Endothelial cell of coronary artery (primary cell): ENCODE results near the gene DDX42. TPM values are rescaled to one million over a fixed set of nuclear protein-coding genes. Genes with fewer than 3 reads are reported as not detected.

Experiments used
- total RNA-seq: library from RNA; depleted of rRNA; stranded (reverse); fragments of >200 nt; gene quantifications from 2 replicates; pipeline ENCODE4 v1.2.3, GENCODE V29; 2014

Gene DDX42
- total RNA-seq: 65.1 and 80.6 TPM in 2 replicates

DNA sequence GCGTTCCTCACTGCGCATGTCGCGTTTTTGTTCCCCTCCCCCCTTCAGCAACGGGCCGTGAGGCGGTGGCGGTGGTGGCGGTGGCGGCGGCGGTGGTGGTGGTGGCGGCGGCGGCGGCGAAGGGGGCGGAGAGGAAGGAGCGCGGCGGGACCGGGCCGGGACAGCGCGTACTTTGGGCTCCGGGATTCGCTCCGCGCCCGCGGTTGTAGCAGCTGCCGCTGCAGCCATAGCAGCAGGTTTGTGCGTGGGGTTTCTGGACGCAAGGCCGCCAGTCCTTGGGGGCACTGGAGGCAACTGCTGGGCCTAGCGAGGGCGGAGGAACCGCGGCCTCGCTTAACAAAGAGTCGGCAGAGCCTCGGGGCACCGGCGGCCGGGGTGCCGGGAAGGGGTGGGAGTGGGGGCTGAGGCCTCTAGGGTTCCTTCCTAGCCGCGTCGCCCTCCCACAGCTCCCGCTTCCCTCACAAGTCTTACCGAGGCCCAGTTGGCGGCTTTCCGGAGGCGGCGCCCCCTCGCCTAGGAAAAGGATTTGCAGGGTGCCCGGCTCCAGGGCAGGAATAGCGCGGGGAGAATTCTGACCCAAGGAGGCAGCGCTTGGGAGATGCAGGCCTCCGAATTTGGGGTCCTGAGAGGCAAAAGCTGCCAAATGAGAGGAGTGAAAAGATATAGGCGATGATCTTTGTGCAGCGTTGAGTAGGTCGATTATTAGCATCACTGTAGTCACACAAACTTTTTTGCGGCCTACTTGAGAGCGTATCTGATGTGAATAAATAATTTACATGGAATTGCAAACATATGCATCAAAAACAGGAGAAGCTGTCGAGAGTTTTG, at the start of gene DDX42:
TSS of gene DDX42 (plus strand) at position 30 of the 828 bp plus-strand sequence. CDS start 12,880 bp downstream, outside the sequence.

GRCh38 chr17:63741408-63742173, 32.4 kb upstream of the DDX42 start, which contains the start of gene STRADA:
Gene STRADA (minus strand): TSS chr17:63741799. CDS start chr17:63728369, 13,430 bp downstream.

DNA sequence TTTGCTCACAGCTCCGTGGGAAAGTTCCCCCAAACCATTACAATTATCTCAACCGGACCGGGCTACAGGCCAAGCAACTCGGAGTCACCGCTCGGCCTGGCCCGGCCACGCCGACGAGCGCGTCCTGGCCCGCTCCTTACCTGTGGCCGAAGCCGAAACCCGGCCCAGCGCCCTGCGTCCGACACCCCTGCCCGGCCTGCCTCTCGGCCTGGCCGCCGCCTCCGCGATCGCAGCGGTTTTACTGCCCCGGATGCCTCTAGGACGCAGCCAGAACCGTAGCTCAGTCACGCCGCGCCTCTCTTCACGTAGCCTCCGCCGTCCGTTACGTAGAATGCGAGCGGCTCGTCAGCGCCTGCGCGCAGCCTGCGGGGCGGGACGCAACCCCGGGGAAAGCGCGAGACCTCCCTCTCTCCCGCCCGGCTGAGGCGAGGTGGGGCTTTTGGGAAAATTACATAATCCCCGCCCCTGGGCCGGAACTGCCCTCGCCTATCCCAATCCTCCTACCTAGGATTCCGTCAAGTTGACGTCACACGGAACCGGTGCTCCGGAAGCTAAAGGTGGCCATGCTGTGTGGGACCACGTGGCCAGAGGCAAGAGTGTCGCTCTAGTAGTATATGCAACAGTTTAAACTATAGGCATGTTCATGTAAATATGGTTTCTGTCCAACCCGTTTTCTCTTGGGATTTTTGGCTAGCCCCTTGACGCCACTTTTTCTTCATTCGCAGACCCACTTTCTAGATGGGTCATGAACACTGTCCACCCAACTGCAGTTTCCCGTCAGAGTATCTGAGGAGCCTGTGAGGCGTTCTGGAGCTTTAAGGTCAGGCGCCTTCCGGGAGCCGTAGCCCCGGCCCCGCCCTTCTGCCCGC, 464 bp upstream of the DDX42 start, which contains the start of gene CCDC47:
TSS of gene CCDC47 (minus strand) at position 326 of the 869 bp plus-strand sequence. CDS start 7,422 bp downstream, outside the sequence.

GRCh38 chr17:63827002-63827800, 53.2 kb downstream of the DDX42 start, which contains the start of the genes FTSJ3 and PSMC5:
Gene FTSJ3 (minus strand): TSS chr17:63827663. CDS start chr17:63826902, 761 bp downstream.
Gene PSMC5 (plus strand): TSS chr17:63827431. CDS start chr17:63827491, 60 bp downstream.

DNA sequence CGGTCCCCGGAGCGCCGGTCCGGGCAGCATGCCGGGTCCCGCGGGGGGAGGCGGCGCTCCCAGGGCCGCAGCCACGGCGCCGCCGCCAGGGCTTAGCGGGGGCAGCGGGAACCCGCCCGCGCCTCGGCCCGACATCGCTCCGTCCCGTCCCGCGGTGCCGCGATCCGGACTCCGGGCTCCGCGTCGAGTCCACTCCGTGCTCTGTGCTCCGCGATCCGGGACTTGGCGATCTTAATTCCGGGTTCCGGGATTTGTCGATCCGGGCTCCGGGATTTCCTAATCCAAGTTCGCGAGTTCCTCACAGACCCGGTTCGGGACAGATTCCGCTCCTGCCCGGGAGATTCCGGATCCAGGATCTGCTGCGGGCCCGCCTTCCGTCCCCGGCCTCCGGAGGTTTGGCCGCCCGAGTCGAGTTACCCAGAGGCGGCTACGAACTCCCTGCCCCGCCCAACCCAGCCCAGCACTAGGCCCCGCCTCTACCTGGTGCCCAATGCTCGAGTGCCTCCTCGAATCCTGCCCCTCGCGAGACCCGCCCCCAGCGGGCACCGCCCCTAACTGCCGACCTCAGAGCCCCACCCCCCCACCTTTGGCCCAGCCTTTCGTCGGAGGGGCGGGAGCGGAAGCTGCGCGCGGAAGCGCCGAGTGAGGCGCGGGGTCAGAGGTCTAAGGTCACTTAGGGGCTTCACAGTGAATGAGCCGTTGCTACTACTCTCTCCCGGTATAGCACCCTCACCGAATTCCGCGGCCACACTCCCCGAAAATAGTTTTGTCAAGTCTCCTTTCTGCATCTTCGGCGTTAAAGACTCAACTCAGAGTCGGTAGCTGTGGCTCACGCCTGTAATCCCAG, 68.8 kb downstream of the DDX42 start, which contains the start of gene SMARCD2:
TSS of gene SMARCD2 (minus strand) at position 146 of the 847 bp plus-strand sequence. CDS start at position 135, 11 bp downstream.

Other genes with a start within 250 kb of the DDX42 start
- 19.0 and 21.5 TPM in 2 replicates for gene DCAF7, start 223.7 kb upstream of the DDX42 start, total RNA-seq
- 16.4 and 18.2 TPM in 2 replicates for gene TACO1, start 173.3 kb upstream of the DDX42 start, total RNA-seq
- gene MAP3K3, start 151.8 kb upstream of the DDX42 start, total RNA-seq: 78.2 and 83.7 TPM in 2 replicates
- gene LIMD2, start 74.0 kb upstream of the DDX42 start, total RNA-seq: 13.8 and 24.0 TPM in 2 replicates
- 17.2 and 22.3 TPM in 2 replicates for gene STRADA, start 32.4 kb upstream of the DDX42 start, total RNA-seq
- 87.7 and 117 TPM in 2 replicates for gene CCDC47, start 573 bp upstream of the DDX42 start, total RNA-seq
- gene PSMC5, start 53.3 kb downstream of the DDX42 start, total RNA-seq: 92.1 and 129 TPM in 2 replicates
- 57.2 and 84.5 TPM in 2 replicates for gene FTSJ3, start 53.5 kb downstream of the DDX42 start, total RNA-seq
- gene SMARCD2, start 68.5 kb downstream of the DDX42 start, total RNA-seq: 69.4 and 77.6 TPM in 2 replicates
- gene CSH2, start 99.5 kb downstream of the DDX42 start, total RNA-seq: not detected in 2 replicates
- gene GH2, start 107.8 kb downstream of the DDX42 start, total RNA-seq: not detected in 2 replicates
- gene CSH1, start 122.4 kb downstream of the DDX42 start, total RNA-seq: not detected in 2 replicates
- not detected in 2 replicates for gene CSHL1, start 137.1 kb downstream of the DDX42 start, total RNA-seq
- gene GH1, start 144.7 kb downstream of the DDX42 start, total RNA-seq: not detected in 2 replicates
- gene CD79B, start 158.2 kb downstream of the DDX42 start, total RNA-seq: 1.1 TPM in 2 replicates
- under 0.01 and 0.09 TPM in 2 replicates for gene SCN4A, start 198.7 kb downstream of the DDX42 start, total RNA-seq
- gene PRR29, start 224.2 kb downstream of the DDX42 start, total RNA-seq: 0.27 and 0.28 TPM in 2 replicates
- 348 and 500 TPM in 2 replicates for gene ICAM2, start 246.5 kb downstream of the DDX42 start, total RNA-seq